VCaP (cell line): ENCODE results near the gene ZNF367.
"Not testable (repeated sequence)": the region's sequence is repeated elsewhere in the genome, so short reads cannot be mapped to it uniquely, and the experiment has no call there.

ENCODE experiments used
- H3K27ac ChIP-seq: fragments of 450-650 bp; 2 replicates; pipeline ENCODE4 v1.5.1; 2017
- CTCF ChIP-seq: fragments of 450-650 bp; conservative IDR thresholded peaks from 2 replicates; pipeline ENCODE4 v1.5.1; 2017; ENCODE audit warnings: mild to moderate bottlenecking, moderate library complexity

ZNF367 gene

GRCh38 chr9:96382839-96383164 lies 35.4 kb downstream of the ZNF367 start:
- no peak for TF ChIP-seq CTCF
- H3K27ac ChIP-seq: peak overlapping the region; percentile 74

- H3K27ac ChIP-seq: no peak overlapping the region
- no peak for TF ChIP-seq CTCF
Observed at GRCh38 chr9:96382175-96382574, 36.0 kb downstream of the ZNF367 start.

- TF ChIP-seq CTCF: no peak
- H3K27ac ChIP-seq: no peak overlapping the region
Observed at GRCh38 chr9:96381696-96382095, 36.5 kb downstream of the ZNF367 start.

GRCh38 chr9:96381125-96381524 lies 37.0 kb downstream of the ZNF367 start:
- TF ChIP-seq CTCF: no peak
- no peak overlapping the region for H3K27ac ChIP-seq

GRCh38 chr9:96379461-96379860 lies 38.7 kb downstream of the ZNF367 start:
- H3K27ac ChIP-seq: no peak overlapping the region
- no peak for TF ChIP-seq CTCF

GRCh38 chr9:96378187-96378586 lies 40.0 kb downstream of the ZNF367 start:
- H3K27ac ChIP-seq: no peak overlapping the region
- TF ChIP-seq CTCF: no peak

- no peak for TF ChIP-seq CTCF
- no peak overlapping the region for H3K27ac ChIP-seq
Observed at GRCh38 chr9:96376891-96377874, 41.0 kb downstream of the ZNF367 start.

GRCh38 chr9:96375507-96375906 lies 42.7 kb downstream of the ZNF367 start:
- H3K27ac ChIP-seq: not testable (repeated sequence)
